OCI-LY1 (cell line): ENCODE measurements around the gene MYOF.
"Not testable (repeated sequence)": the region's sequence is repeated elsewhere in the genome, so short reads cannot be mapped to it uniquely, and the experiment has no call there.

Source experiments
- H2AFZ ChIP-seq: fragments of 200-600 bp; sonication (generic), shearing (Covaris generic); 2 replicates; pipeline ENCODE4 v1.6.0; 2014; ENCODE audit warnings: antibody characterized with exemption, mild to moderate bottlenecking, low read length
- H3F3A ChIP-seq: fragments of 200-600 bp; sonication (generic), shearing (Covaris generic); 2 replicates; pipeline ENCODE4 v1.6.0; 2014; ENCODE audit warnings: mild to moderate bottlenecking, antibody characterized with exemption, low read length, moderate library complexity; ENCODE audit not compliant: insufficient read depth
- H3K27ac ChIP-seq: fragments of 200-600 bp; sonication (generic); 2 replicates; pipeline ENCODE4 v1.5.1; 2014; ENCODE audit warnings: low read length, mixed run types, mild to moderate bottlenecking, low read depth; ENCODE audit not compliant: poor library complexity, severe bottlenecking
- H3K27me3 ChIP-seq: fragments of 200-600 bp; sonication (generic); 2 replicates; pipeline ENCODE4 v1.6.0; 2014; ENCODE audit warnings: antibody characterized with exemption, mild to moderate bottlenecking, low read length, moderate library complexity; ENCODE audit not compliant: insufficient read depth
- H3K36me3 ChIP-seq: fragments of 200-600 bp; sonication (generic); 2 replicates; pipeline ENCODE4 v1.6.1; 2014; ENCODE audit warnings: mild to moderate bottlenecking, antibody characterized with exemption, low read length, moderate library complexity, mixed read lengths; ENCODE audit not compliant: insufficient read depth
- H3K4me1 ChIP-seq: fragments of 200-600 bp; sonication (generic); 2 replicates; pipeline ENCODE4 v1.5.1; 2014; ENCODE audit warnings: mild to moderate bottlenecking, low read length, moderate library complexity; ENCODE audit not compliant: insufficient read depth, severe bottlenecking
- H3K4me2 ChIP-seq: fragments of 200-600 bp; sonication (generic), shearing (Covaris generic); 2 replicates; pipeline ENCODE4 v1.6.1; 2014; ENCODE audit warnings: low read length
- H3K4me3 ChIP-seq: fragments of 200-600 bp; sonication (generic); 2 replicates; pipeline ENCODE4 v1.5.1; 2014; ENCODE audit warnings: low read length, low read depth, mild to moderate bottlenecking, mixed read lengths; ENCODE audit not compliant: poor library complexity, severe bottlenecking
- H3K79me2 ChIP-seq: fragments of 200-600 bp; shearing (Covaris generic); 2 replicates; pipeline ENCODE4 v1.6.1; 2016; ENCODE audit warnings: mixed run types, low read length, mixed read lengths; ENCODE audit not compliant: insufficient read depth
- H3K9ac ChIP-seq: fragments of 200-600 bp; sonication (generic), shearing (Covaris generic); 2 replicates; pipeline ENCODE4 v1.6.1; 2014; ENCODE audit warnings: mild to moderate bottlenecking, low read length, mixed read lengths
- H3K9me2 ChIP-seq: fragments of 200-600 bp; sonication (generic), shearing (Covaris generic); 2 replicates; pipeline ENCODE4 v1.6.1; 2014; ENCODE audit warnings: low read depth, mild to moderate bottlenecking, low read length, mixed read lengths
- H3K9me3 ChIP-seq: fragments of 200-600 bp; shearing (Covaris generic); 2 replicates; pipeline ENCODE4 v1.6.1; 2014; ENCODE audit warnings: low read length, mixed read lengths
- H4K20me1 ChIP-seq: fragments of 200-600 bp; sonication (generic), shearing (Covaris generic); 2 replicates; pipeline ENCODE4 v1.6.0; 2016; ENCODE audit warnings: mild to moderate bottlenecking, low read length; ENCODE audit not compliant: insufficient read depth
- EZH2 ChIP-seq: fragments of 200-600 bp; sonication (generic), shearing (Covaris generic); IDR thresholded peaks from 2 replicates; pipeline ENCODE4 v1.8.0; 2017; ENCODE audit warnings: borderline replicate concordance, mixed run types, mild to moderate bottlenecking, antibody characterized with exemption, low read length, moderate library complexity, mixed read lengths
- TF ChIP-seq, protein P1 (sequence below): fragments of 200-600 bp; sonication (generic), shearing (Covaris generic); IDR thresholded peaks from 2 replicates; pipeline ENCODE4 v1.5.1; 2017; ENCODE audit warnings: mild to moderate bottlenecking, antibody characterized with exemption, low read length, moderate library complexity, mixed read lengths

The MYOF gene

DNA sequence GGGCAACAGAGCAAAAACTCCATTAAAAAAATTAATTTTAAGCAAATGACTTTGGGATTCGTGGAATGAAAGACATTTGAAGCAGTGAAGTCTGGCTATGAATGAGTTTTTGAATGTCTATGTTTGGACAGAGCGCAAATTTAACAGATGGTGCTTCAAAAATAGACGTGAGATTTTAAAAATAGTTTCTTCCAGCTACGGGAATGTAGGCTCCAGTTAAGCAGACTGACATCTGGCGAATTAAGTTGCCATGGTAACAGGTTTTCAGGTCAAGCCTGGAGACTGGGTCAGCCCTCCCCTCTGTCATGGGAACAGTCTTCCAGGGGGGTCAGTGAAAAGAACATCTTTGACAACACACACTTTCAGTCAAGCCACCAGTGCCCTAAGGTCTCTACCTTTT is 62.0 kb downstream of the MYOF start:
- Histone ChIP-seq H3K4me3 (no peak overlapping the region), H3F3A (no peaks in the 10 kb centered on the region), H4K20me1 (no peaks in the 10 kb centered on the region), H3K36me3 (no peaks in the 10 kb centered on the region), H3K27me3 (no peaks in the 10 kb centered on the region), H3K79me2 (no peaks in the 10 kb centered on the region), H3K27ac (no peak overlapping the region), H3K4me1 (no peaks in the 10 kb centered on the region), H3K9ac (no peak overlapping the region), H3K4me2 (no peak overlapping the region), H3K9me3 (no peaks in the 10 kb centered on the region), H2AFZ (no peak overlapping the region), H3K9me2 (no peaks in the 10 kb centered on the region)
- no peak for TF ChIP-seq EZH2
- TF ChIP-seq, protein P1, sequence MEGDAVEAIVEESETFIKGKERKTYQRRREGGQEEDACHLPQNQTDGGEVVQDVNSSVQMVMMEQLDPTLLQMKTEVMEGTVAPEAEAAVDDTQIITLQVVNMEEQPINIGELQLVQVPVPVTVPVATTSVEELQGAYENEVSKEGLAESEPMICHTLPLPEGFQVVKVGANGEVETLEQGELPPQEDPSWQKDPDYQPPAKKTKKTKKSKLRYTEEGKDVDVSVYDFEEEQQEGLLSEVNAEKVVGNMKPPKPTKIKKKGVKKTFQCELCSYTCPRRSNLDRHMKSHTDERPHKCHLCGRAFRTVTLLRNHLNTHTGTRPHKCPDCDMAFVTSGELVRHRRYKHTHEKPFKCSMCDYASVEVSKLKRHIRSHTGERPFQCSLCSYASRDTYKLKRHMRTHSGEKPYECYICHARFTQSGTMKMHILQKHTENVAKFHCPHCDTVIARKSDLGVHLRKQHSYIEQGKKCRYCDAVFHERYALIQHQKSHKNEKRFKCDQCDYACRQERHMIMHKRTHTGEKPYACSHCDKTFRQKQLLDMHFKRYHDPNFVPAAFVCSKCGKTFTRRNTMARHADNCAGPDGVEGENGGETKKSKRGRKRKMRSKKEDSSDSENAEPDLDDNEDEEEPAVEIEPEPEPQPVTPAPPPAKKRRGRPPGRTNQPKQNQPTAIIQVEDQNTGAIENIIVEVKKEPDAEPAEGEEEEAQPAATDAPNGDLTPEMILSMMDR: no peak

DNA sequence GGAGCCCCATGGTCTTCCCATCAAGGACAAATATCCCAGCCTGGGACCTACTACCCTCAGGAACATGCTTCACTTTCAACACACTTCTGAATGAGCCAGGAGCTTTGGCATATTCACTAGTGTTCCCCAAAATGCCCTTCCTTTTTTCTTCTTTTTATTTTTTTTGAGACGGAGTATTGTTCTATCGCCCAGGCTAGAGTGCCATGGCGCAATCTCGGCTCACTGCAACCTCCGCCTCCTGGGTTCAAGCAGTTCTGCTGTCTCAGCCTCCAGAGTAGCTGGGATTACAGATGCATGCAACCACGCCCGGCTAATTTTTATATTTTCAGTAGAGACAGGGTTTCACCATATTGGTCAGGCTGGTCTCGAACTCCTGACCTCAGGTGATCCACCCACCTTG is 63.1 kb downstream of the MYOF start:
- not testable (repeated sequence) for H3K4me2 ChIP-seq, H3K9ac ChIP-seq, H4K20me1 ChIP-seq, H2AFZ ChIP-seq, H3K36me3 ChIP-seq, H3K9me3 ChIP-seq, H3K79me2 ChIP-seq, H3K27me3 ChIP-seq, H3K9me2 ChIP-seq, H3K27ac ChIP-seq, H3K4me3 ChIP-seq, H3F3A ChIP-seq, H3K4me1 ChIP-seq

DNA sequence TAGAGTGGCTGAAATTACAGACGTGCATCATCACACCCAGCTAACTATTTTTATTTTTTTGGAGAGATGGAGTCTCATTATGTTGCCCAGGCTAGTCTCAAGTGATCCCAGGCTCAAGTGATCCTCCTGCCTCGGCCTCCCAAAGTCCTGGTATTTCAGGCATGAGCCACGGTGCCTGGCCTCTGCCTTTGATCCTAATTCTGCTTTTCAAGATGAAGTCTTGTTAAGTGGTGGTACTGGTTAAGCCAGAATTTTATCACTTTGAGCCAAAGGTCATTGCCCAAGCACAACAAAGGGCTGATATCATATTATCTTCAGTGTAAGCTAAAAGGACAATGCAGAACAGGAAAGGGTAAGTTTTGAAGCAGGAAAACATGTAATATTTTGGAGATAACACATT is 64.2 kb downstream of the MYOF start:
- Histone ChIP-seq H3K27me3 (no peaks in the 10 kb centered on the region), H2AFZ (no peak overlapping the region), H3F3A (no peaks in the 10 kb centered on the region), H3K4me2 (no peak overlapping the region), H3K9me2 (no peaks in the 10 kb centered on the region), H3K9ac (no peak overlapping the region), H3K36me3 (no peaks in the 10 kb centered on the region), H3K4me1 (no peaks in the 10 kb centered on the region), H3K79me2 (no peaks in the 10 kb centered on the region), H3K27ac (no peak overlapping the region), H4K20me1 (no peaks in the 10 kb centered on the region), H3K9me3 (no peaks in the 10 kb centered on the region), H3K4me3 (no peak overlapping the region)
- TF ChIP-seq, protein P1: no peak
- no peak for TF ChIP-seq EZH2

DNA sequence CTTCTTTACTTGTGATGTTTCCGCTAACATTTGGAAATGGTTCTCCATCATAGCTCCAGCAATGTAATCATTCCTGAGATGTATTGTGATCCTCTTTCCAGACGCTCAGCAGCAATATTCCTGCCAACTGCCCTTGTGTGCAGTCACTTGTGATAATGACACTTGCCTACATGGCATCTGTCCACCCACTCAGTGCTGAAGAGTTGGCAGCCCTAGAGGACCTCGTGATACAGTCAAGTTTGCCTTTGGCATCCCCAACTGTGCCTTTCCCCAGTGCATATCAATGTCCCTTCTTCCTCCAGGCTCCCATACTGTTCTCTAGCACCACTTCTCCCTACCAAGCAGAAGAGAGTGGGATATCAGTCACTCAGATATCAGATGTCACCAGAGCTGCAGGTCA is 64.9 kb downstream of the MYOF start:
- H3K4me1 ChIP-seq: no peaks in the 10 kb centered on the region
- no peaks in the 10 kb centered on the region for H3K27me3 ChIP-seq
- no peak overlapping the region for H2AFZ ChIP-seq
- no peaks in the 10 kb centered on the region for H3F3A ChIP-seq
- no peak overlapping the region for H3K27ac ChIP-seq
- no peaks in the 10 kb centered on the region for H3K36me3 ChIP-seq
- H4K20me1 ChIP-seq: no peaks in the 10 kb centered on the region
- no peaks in the 10 kb centered on the region for H3K9me2 ChIP-seq
- no peak overlapping the region for H3K4me3 ChIP-seq
- no peaks in the 10 kb centered on the region for H3K79me2 ChIP-seq
- no peak overlapping the region for H3K4me2 ChIP-seq
- TF ChIP-seq, protein P1: no peak
- TF ChIP-seq EZH2: no peak
- no peaks in the 10 kb centered on the region for H3K9me3 ChIP-seq
- H3K9ac ChIP-seq: no peak overlapping the region
